ENCODE data around the gene SETBP1.

SETBP1 gene

DNA sequence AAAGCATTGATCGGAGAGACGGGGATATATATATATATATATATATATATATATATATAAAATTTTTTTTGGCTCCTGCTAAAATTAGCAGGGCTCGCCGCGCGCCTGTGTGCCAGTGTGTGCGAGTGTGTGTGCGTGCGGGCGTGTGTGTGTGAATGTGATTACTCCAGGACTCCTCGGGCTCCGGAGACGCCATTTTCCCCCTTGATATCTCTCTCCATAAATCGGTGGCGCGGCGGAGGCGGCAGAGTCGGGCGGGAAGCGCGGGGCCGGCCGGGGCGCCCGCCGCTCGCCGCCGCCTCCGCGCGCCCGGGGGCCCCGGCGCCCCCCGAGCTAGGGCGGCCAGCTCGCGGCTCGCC is 795 bp upstream of the SETBP1 start:
- DNase-seq: peak; percentile 26

DNA sequence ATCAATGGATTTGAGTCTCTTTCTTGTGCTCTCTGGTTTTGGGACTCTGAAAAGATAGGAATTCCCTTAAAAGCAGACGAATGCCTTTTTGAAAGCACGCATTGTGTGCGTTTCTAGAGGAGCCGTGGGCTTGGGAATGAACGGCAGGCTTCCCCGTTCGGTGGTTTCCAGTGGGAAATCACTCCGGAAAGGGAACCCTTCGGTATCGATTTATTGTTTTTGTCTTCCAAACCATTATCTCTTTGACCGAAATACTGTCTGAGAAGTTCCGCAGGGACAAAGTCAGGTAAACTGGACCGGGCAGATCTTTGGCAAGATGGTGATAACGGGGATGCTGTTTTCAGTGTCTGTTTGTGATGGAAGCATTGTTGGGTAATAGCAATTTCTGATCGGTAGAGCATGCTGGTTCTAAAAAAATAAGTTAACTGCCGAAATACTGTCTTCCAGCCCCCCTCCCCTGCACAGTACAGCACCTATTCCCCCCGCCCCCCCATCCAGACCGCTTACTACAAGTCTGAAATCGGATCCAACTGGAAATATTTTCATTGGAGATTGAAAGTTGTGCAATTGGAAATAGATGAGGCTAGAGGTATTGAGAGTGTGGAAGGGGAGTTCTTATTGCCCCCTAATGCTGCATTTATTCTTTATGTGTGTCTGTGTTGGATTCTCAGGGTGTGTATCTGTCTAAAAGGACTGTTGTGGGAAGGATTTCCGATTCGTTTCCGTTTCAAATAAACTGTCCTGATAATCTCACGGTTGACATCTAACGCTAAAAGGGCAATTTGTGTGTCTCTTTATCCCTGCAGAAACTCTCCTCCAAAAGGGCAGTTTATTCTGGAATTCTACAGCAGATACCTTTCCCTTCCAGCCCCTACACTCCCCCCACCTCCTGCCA is 635 bp downstream of the SETBP1 start:
- DNase-seq: peak; percentile 11

DNA sequence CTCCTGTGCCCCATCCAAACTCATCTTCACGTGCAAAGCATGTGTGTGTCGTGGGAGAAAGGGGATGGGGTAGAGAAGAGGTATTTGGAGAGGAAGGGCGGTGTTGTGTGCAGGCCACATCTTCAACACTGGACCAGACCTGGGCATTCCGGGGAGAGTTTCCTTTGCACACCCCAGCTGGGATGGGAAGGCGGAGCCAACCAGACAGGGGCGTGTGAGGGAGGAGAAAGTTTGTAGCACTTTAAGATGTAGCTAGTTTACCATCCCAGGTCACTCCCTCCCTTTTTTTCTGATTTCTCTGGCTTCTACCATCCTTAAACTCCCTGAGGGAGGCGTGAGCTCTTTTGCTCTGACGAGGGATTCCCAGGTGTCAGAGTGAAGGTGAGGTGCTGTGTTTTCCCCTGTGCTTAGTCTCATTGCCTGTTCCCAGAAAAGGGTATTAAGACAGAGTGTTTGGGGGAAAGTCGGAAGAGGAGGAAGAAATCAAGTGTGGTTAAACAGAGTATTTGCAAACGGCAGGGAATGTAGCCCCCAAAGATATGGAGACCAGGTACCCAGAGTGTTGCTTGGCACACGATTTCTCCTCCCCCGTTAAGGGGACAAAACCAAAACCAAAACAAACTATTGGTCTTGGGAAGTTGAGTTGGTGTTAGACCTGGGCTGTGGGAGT is 1.6 kb downstream of the SETBP1 start:
- no peak for DNase-seq

DNA sequence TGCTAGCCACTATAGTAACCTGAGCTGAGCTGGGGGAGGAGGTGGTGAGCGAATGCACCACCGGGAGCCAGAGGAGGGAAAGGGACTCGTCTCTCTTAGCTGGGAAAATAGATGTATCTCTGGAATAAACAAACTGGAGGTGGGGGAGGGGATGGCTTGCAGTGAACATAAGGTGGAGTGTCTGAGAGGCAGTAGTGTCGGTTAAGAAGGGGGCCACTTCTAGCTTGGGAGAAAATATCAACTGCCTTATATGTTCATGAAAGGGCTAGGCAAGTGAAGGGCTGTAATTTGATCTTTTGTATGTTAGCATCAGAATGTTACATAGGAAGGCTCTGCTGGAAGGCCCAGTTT is 2.2 kb downstream of the SETBP1 start:
- no peak for DNase-seq

DNA sequence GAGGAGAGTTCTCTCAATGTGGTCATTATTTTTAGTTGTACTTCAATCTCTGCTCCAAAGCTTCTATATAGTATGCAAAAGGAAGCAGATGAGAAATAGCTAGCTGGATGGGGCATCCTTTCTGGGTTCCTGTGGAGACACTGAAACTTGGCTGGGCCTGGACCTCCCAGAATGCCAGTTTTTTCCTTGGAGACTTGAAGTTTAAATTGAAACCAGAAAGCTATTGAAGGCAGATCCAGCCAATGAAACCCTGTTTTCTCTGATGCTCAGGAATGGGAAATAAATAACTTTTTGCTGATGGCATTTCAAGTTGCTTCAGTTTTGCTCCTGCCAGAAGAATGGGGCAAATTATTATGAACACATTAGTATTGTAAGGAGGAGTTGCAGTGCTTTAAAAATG is 2.9 kb downstream of the SETBP1 start:
- DNase-seq: no peak

DNA sequence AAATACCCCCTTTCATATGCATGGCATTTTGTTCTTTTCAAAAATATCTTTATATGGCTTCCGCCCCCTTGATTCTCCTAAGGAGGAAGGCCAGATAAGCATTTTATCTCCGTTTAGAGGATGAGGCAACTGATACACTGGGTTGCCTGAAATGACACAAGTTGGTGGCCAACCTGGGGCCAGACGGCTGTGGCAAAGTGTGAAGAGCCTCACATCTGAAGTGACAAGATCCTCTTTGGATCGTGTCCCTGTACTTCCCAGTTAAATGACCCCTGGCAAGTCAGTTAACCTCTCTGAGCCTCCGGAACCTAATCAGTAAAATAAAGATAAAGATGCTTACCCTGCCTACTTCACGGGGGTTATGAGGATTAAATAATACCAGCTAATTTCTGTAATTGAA is 4.6 kb downstream of the SETBP1 start:
- DNase-seq: no peak

DNA sequence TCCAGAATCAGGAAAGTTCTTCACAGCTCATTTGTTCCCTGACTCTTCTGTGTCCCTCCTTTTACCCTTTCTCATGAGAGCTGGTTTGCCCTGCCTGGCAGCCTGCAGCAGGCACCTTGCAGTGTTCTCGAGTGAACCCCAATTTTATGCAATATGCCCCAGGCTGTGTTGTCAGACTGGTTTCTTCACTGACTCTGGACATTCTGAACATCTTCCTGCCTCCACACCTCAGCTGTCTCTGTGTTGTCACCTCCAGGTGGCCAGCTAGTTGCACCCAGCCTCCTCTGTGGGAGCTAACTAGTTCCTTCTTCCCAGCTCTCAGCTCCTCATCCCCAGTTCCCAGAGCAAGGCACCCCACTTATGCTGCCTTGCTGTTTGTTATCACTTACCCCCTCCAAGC is 5.5 kb downstream of the SETBP1 start:
- no peak for DNase-seq

DNA sequence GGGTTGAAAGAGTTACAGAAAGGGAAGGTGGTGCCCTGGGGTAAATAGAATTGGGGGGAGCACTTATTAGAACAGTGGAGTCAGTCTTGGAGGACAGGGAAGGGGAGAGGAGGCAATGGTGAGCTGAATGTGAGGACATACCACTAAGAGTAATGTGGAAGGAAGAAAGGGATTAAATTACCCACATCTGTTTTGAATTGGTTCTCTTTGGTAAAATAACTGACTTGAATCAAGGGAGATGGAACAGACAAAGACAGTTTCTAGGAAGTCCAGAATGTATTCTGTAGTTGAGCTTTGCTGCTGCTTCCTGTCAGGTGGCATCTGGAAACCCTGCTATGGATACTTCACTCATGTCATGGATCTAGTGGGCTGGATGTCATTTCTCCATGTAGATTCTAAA is 6.7 kb downstream of the SETBP1 start:
- DNase-seq: no peak

DNA sequence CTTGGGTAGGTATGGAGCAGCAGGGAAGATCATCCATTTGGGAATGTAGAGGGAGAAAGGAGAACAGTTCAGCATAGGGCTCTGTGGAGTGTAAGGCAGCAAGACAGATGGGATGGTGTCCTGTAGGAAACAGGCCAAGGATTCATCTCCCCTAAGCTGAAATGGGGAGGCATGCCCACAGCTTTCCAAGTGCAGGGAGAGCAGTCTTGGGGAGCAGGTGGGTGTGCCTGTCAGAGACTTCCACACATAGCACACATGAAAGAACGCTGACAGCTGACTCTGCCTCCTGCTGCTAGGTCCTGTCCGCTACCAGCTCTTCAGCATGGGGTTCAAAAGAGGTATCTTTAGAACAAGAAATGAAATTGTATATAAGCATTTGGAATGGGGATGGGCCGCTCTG is 9.0 kb downstream of the SETBP1 start:
- no peak for DNase-seq

DNA sequence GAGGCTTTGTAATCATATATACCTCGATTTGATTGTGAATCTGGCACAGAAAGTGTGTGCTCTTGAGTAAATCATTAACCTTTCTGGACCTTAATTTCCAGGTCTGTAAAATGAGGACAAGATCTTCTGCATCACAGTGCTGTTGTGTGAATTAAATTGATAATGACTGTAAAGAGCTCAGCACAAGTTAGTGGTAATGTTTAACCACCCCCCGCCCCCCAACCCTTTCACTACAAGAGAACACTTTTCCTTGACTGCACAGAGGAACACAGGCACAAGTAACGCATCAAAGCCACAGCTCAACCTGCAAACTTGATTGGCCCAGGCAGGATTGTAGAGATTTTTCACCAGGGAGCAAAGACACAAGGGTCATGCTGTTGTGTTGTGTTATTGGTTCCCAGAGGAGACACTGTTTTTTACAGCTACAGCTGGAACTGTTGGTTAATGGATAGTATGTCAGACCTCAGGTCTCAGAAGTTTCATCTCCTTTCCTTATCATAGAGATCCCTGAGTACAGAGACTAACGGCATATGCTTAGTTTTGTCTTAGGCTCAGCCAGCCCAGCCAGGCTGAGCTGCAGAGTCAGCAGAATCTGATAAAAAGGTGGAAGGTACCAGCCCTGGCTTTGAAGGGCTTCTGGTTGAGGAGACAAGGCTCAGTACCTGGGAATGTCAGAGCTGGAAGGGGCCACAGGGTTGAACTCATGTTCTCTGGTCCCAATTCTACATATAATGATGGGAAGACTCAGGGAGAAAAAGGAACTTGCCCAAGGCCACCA is 10.6 kb downstream of the SETBP1 start:
- no peak for DNase-seq

DNA sequence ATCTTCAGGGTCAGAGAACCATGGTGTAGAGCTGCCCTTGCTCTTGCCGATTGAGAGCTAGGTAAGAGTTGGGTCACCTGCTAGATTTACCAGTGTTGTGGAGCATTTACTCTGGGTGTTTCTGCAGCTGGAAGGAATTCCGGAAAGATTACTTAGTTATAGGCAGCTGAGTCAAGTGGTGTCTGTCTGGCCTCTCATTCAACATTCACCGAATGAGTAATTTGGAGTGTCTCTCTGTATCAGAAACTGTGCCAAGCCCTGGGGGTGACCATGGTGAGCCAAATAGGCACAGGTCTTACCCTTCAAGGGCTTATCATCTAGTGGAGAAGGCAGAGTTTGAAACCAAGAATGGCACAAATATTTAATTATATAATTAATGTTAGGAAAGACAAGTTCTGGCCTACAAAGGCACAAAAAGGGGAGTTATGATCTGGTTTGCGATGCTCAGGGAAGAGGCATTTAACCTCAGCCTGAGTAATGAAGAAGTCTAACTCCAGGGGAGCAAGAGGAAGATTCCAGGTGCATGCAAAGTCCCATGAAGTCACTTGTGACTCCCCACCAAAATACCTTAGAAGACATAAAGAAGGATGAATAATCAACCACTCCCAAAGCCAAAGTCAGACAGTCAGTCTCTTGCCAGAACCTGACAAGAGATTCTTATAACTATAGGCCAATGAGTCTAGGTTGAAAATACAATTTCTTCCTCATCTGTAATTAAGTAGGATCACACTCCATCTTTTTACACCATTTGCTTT is 12.5 kb downstream of the SETBP1 start:
- DNase-seq: no peak

DNA sequence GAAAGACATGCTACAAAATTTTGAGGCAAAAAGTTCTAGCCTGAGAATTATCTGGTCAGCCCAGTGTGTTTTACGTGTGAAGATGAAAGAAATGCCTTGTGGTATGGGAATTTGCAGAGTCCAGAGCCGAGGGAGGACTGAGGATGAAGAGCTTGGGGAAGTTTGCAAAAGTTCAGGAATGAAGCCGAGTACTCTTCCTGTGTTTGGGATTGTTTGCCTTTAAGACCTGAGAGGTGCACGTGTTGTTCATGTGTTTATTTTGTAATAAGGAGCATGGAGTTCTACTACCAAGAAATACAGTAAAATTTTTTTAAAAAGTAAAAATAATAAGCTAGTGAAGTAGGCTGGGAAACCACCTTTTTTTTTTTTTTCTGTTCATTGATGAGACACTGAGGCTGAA is 14.8 kb downstream of the SETBP1 start:
- DNase-seq: no peak

DNA sequence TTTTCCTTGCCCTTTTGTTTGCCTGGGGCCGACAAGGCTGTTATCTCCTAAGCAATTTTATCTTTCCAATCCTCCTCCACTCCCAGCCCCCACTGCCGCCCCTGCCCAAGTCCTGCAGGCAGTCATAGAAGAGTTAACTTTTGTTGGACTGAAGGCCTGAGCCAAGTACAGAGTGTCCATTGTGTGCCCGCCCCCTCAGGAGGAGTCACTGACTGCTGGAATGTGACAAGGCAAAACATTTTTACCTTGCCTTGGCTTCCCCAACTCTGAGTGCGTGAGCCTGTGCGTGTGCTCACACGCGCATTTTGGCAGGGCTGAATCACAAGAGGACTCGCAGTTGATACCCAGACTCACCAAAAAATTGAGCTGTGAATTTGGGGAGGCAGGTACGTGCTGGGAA is 16.2 kb downstream of the SETBP1 start:
- DNase-seq: no peak

DNA sequence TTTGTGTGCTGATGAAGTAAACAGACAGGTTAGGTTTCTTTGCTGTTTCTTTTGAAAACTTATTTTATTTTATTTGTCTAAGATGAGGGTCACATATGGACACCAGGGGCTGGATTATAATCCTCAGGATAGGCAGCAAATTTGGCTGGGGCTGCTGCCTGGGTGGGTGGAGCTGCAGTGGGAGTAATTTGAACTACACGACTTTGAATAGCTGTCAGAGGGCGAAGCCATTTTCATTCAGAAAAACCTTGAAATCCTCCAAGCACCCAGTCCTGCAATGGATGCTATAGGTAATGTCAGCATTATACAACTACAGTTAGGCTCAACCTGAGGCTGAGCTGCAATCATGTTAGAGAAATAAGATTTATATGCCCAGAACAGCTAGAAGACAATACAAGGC is 16.6 kb downstream of the SETBP1 start:
- no peak for DNase-seq

DNA sequence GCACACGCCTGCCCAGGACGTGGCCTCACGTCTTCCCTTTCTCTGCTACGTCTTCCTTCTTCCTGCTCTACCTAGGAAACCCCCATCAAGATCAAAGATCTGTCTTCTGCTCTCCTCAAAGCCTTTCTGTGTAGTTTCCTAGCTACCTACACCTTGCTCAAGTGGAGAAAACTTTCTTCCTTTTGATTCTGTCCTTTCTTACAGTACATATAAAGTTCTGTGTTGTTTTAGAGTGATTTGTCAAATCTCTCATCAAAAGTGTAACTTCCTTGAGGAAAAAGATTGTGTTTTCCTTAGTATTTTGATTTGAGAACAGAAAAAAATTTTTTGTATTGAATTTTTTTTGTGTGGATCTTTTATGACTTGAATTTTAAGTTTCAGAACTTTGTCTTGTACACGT is 17.8 kb downstream of the SETBP1 start:
- DNase-seq: no peak

DNA sequence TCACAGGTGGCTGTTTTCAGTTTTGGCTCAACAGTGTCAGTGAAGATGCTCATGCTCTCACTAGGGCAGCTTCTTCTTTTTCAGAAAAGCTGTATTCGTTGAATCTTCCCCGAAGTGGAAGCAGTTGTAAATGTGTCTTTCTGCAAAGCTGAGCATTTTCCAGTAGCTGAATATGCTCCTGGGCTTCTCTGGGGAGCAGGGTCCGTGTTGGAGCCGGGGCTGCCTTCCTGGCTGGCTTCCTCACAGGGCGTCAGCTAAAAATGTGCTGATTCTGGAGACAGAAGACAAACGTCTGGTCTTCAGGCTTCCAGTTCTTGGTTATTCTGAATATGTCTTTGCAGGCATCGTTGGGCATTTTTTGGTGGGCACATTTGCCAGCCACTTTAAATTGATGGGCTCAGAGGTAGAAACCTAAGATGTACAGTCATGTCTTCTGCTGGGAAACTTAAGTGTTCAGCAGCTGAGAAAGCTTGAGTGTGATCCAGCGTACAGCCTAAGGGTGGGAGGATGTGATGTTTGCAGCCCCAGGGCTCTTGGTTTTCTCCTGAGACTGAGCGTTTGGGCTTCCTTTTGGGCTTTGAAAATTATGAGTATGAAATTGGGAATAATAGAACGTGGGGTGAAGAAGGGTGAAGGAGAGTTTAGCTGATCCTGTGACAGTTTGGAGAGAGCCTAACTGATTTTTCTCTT is 19.0 kb downstream of the SETBP1 start:
- DNase-seq: no peak

DNA sequence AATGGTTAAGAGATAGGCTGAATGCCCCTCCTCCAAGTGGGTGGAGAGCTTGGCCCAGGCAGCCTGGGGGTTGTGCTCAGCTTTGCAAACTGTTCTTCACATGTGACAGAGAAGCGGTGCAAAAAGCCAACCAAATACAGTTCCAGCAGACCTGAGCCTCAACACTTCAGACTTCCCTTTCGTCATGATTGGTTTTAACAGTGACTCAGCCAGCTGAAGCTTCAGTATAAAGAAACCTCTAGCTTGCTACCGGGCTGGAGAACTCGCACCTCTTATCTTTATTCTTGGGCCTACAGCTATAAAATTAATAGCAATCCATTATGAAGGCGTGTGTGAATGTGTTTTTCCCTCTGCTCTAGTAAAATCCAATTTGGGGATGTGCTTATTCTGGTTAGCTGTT is 20.0 kb downstream of the SETBP1 start:
- no peak for DNase-seq

DNA sequence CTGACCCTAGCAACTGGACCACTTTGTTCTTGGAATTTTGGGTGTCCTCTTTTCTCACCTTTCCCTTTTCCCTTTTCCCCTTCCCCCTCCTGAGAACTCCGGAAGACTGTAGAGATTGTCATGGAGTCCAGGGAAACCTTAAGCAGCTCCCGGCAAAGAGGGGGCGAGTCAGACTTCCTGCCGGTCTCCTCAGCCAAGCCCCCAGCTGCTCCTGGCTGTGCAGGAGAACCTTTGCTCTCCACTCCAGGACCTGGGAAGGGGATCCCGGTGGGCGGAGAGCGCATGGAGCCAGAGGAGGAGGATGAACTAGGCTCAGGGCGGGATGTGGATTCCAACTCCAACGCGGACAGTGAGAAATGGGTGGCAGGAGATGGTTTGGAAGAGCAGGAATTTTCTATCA is 20.5 kb downstream of the SETBP1 start:
- no peak for DNase-seq

DNA sequence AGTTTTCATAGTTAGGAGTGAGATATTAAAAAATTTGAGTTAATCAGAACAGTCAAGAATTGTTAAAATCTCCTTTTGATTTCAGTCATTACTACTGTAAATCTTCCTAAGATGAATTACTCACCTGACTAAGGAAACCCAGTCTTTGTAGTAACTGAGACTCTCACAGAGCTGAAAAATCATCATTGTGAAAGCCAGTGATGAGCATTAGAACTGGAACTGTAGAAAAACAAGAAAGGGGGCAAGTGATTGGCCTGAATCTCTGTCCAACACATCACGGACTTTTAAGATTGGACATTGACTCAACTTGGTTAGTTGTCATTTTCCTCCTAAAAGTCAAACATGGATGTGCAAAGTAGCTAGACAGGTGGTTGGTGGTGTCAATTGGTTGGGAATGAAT is 21.9 kb downstream of the SETBP1 start:
- no peak for DNase-seq

DNA sequence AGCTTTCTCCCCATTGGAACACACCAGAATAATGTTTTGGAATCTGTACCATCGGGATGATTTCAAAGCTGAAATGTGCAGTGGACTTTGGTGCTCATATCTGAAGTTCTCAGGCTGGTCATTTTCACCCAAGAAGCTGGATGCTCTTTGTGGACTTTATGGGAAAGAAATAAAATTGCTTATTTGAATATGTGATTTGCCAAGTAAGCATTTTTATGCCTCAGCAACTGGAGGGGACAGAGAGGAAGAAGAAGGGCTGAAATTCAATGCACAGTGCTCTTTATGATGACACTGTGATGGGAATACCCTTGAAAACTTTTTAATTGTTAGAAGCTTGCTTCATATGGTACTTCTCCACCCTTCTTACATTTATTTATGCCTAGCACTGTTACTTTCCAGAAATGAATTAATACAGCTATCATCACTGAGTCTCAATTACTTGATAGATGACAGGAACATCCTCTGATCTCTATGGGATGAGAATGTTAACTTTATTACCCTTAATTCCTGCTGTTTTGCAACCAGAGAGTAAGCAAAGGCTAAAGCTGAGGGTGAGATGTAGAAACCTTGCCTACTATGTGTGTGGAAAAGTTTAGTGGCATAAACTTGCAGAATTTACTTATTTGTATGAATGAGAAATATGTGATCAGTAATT is 23.6 kb downstream of the SETBP1 start:
- DNase-seq: no peak

DNA sequence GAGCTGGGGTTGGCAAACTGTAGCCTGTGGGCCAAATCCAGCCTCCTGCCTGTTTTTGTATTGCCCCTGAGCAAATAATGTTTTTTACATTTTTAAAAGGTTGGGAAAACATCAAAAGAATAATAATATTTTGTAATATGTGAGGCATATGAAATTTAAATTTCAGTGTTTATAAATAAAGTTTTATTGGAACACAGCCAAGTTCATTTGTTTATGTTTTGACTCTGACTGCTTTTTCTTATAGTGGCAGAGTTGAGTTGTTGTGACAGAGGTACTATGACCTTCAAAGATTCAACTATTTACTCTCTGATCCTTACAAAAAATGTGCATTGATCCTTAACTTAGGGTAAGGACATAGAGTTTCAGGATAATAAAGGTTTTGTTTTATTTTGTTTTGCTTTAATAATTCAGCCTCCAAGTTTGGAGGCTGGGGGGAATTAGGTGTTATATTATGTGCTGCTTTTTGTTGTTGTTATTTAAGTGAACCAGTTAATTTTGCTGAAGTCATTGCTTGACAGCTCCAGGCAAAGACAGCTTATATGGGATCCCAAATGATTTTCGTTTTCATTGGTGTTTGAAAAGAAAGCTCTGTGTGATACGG is 24.5 kb downstream of the SETBP1 start:
- no peak for DNase-seq

All from NCI-H1694 (cell line).